Fibroblast of peridontal ligament (primary cell): ENCODE results near the gene LRP1.

Experiments used
- DNase-seq: peaks from one replicate; pipeline ENCODE4 v3.0.0-alpha.2; 2010; ENCODE audit errors: extremely low read depth

Gene LRP1

GRCh38 chr12:57134949-57135348 lies 6.7 kb downstream of the LRP1 start:
- DNase-seq = no peak

- peak; percentile 80 for DNase-seq
Observed at GRCh38 chr12:57135527-57136326, 7.4 kb downstream of the LRP1 start.

GRCh38 chr12:57138526-57139272 lies 10.4 kb downstream of the LRP1 start:
- DNase-seq = peak; percentile 64

- DNase-seq = peak; percentile 62
Observed at GRCh38 chr12:57139796-57140649, 11.7 kb downstream of the LRP1 start.

- no peak for DNase-seq
Observed at GRCh38 chr12:57141249-57141648, 13.0 kb downstream of the LRP1 start.

- no peak for DNase-seq
Observed at GRCh38 chr12:57142121-57142520, 13.8 kb downstream of the LRP1 start.

- DNase-seq = no peak
Observed at GRCh38 chr12:57142727-57143126, 14.4 kb downstream of the LRP1 start.

GRCh38 chr12:57143454-57143853 lies 15.2 kb downstream of the LRP1 start:
- DNase-seq = no peak

GRCh38 chr12:57145460-57146059 lies 17.3 kb downstream of the LRP1 start:
- no peak for DNase-seq

- DNase-seq = peak; percentile 88
Observed at GRCh38 chr12:57146092-57146491, 17.8 kb downstream of the LRP1 start.

- DNase-seq = peak; percentile 62
Observed at GRCh38 chr12:57146961-57147944, 19.0 kb downstream of the LRP1 start, which contains the start of gene LRP1-AS. TSS of gene LRP1-AS (minus strand) at chr12:57147619.

GRCh38 chr12:57148469-57149244 lies 20.4 kb downstream of the LRP1 start:
- DNase-seq = peak; percentile 76

- peak; percentile 83 for DNase-seq
Observed at GRCh38 chr12:57149245-57149900, 21.1 kb downstream of the LRP1 start.

- DNase-seq = no peak
Observed at GRCh38 chr12:57150400-57151000, 22.2 kb downstream of the LRP1 start.

GRCh38 chr12:57151741-57152630 lies 23.7 kb downstream of the LRP1 start:
- peak; percentile 93 for DNase-seq

GRCh38 chr12:57152639-57153038 lies 24.4 kb downstream of the LRP1 start:
- peak; percentile 79 for DNase-seq

- no peak for DNase-seq
Observed at GRCh38 chr12:57153415-57153997, 25.2 kb downstream of the LRP1 start.
